Muscle of leg (tissue), 11 donors: Measurements from ENCODE around the gene OSBPL8. TPM values are rescaled to one million over a fixed set of nuclear protein-coding genes. Genes with fewer than 3 reads are reported as not detected.
"Not testable (repeated sequence)": the region's sequence is repeated elsewhere in the genome, so short reads cannot be mapped to it uniquely, and the experiment has no call there.

Experiments
- DNase-seq: peaks from one replicate; pipeline ENCODE4 v3.0.0; 2013
- H3K27ac ChIP-seq: one replicate; pipeline ENCODE4 v1.5.1; 2013; ENCODE audit warnings: mild to moderate bottlenecking, low read length, control low read depth
- H3K27me3 ChIP-seq: one replicate; pipeline ENCODE4 v1.6.1; 2013; ENCODE audit warnings: low read length; ENCODE audit not compliant: control insufficient read depth, insufficient read depth
- H3K36me3 ChIP-seq: one replicate; pipeline ENCODE4 v1.6.1; 2013; ENCODE audit warnings: low read length; ENCODE audit not compliant: control insufficient read depth, insufficient read depth
- H3K4me1 ChIP-seq: one replicate; pipeline ENCODE4 v1.6.1; 2013; ENCODE audit warnings: low read length; ENCODE audit not compliant: control insufficient read depth, insufficient read depth
- H3K4me3 ChIP-seq: one replicate; pipeline ENCODE4 v1.5.1; 2013; ENCODE audit warnings: low read length, control low read depth
- H3K9me3 ChIP-seq: replicated peaks from 2 replicates; pipeline ENCODE4 v1.6.1; 2013; ENCODE audit warnings: low read depth, low read length; ENCODE audit not compliant: control insufficient read depth
- WGBS: methylation state at CpG from one replicate; pipeline ENCODE4 v1.1.5; 2013; ENCODE audit warnings: missing lambda C conversion rate; ENCODE audit not compliant: insufficient coverage; 5-methylcytosine and 5-hydroxymethylcytosine counted together
- polyA plus RNA-seq, 8 donors: library from polyadenylated mRNA; unstranded; fragments of 120-200 nt; gene quantifications; one replicate each; pipeline versions ENCODE4 v1.2.1 to v1.2.3, GENCODE V29; 2013; ENCODE audit warnings: inconsistent platforms in 1 of 8, low replicate concordance in 1 of 8; ENCODE audit not compliant: insufficient read length in 8 of 8, insufficient read depth in 1 of 8
- total RNA-seq: library from RNA; stranded (reverse); fragments of 120-200 nt; gene quantifications from one replicate; pipeline ENCODE4 v1.2.4, GENCODE V29; 2013

The OSBPL8 gene
- total and polyA plus RNA-seq, 9 donors, result 14.5 to 36.4 (median 26.2) TPM

DNA sequence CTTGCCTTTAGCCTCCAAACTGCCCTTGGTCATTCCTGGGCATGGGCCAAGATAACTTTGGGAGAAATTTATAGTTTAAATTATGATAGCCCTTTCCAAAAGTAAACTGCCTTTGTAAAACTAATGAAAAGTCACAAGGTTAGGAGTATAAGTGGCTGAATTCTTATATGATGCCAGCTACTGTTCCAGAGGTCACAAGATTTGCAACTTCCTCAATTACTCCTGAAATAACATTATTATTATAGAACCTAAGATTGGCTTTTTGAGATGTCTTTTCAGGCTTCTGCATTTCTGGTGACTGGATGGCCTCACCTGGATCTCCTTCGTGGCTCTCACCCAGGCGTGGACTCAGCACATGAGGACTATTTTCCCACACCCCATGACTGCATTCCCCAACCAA is 55.0 kb downstream of the OSBPL8 start:
- 100% methylated on average over 2 of the region's 2 CpGs for WGBS
- Histone ChIP-seq H3K36me3 (no peaks in the 10 kb centered on the region), H3K27ac (no peak overlapping the region), H3K4me1 (no peaks in the 10 kb centered on the region), H3K4me3 (no peak overlapping the region), H3K9me3 (peaks cover 3% of the 10 kb centered on the region), H3K27me3 (no peaks in the 10 kb centered on the region)
- DNase-seq, result no peak

DNA sequence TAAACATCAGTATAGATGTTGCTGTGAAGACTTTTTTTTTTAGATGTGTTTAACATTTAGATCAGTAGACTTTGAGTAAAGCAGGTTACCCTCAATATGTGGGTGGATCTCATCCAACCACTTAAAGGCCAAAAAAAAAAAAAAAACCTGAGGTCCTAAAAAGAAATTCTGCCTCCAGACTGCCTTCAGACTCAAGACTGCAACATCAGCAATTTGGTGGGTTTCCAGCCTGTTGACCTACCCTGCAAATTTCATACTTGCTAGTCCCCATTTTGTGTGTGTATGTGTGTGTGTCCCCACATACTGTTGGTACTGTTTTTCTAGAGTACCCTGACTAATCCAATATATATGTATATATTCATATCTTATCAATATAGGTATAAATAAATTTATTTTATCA is 55.6 kb downstream of the OSBPL8 start:
- no peak for DNase-seq
- Histone ChIP-seq H3K4me3 (no peak overlapping the region), H3K4me1 (no peaks in the 10 kb centered on the region), H3K27me3 (no peaks in the 10 kb centered on the region), H3K27ac (no peak overlapping the region), H3K9me3 (peaks cover 3% of the 10 kb centered on the region), H3K36me3 (no peaks in the 10 kb centered on the region)

DNA sequence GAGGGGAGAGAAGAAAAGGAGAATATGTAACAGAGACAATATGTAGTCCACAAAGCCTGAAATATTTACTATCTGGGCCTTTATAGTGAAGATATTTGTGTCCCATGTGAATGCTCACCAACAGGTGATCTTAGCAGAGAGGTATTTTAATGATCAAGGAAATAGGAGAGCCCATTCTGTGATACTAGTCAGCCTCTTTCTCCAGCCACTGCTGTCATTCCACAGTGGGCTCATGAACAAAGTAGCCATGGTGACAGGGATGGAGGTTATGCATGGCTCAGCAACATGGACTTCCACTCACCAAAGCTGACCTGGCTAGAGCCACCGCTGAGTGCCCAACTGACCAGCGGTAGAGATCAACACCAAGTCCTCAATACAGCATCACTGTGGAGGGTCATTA is 58.2 kb downstream of the OSBPL8 start:
- Histone ChIP-seq H3K9me3 (peaks cover 3% of the 10 kb centered on the region), H3K4me1 (no peaks in the 10 kb centered on the region), H3K36me3 (no peaks in the 10 kb centered on the region), H3K4me3 (no peak overlapping the region), H3K27ac (no peak overlapping the region), H3K27me3 (no peaks in the 10 kb centered on the region)
- WGBS, result 93% methylated on average over 2 of the region's 2 CpGs
- no peak for DNase-seq

DNA sequence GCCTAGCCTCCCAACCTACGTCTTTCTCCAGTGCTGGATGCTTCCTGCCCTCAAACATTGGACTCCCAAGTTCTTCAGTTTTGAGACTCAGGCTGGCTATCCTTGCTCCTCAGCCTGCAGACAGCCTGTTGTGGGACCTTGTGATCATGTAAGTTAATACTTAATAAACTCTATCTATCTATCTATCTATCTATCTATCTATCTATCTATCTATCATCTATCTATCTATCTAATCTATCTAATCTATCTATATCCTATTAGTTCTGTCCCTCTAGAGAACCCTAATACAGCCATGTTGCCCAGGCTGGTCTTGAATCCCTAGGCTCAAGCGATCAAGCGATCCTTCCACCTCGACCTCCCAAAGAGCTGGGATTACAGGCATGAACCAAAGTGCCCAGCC is 60.4 kb downstream of the OSBPL8 start:
- not testable (repeated sequence) for H3K36me3 ChIP-seq, H3K4me3 ChIP-seq, H3K9me3 ChIP-seq, H3K27ac ChIP-seq, H3K4me1 ChIP-seq, H3K27me3 ChIP-seq, DNase-seq
- WGBS, result 100% methylated on average over 3 of the region's 4 CpGs

DNA sequence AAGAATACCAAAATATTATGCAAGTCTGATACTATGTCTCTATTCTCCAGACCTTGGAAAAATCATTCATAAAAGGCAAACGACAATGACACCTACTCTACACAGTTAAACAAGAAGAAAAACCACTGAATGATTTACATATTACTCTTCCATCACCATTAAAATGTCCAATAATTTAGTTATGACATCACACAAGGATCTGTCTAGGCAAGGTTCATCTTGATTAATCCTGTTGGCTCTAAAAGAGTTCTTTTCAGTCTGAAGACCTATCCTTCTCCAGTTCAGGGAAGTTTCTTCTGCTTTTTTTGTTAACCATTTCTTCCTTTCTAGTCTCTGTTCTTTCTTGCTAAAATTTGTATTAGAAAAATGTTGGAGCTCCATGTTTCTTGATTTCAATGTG is 64.0 kb downstream of the OSBPL8 start:
- DNase-seq, result no peak
- no CpG with 5 or more reads among the region's 1 CpG for WGBS
- Histone ChIP-seq H3K9me3 (peaks cover 12% of the 10 kb centered on the region), H3K27ac (no peak overlapping the region), H3K4me1 (no peaks in the 10 kb centered on the region), H3K27me3 (no peaks in the 10 kb centered on the region), H3K4me3 (no peak overlapping the region), H3K36me3 (peaks cover 5% of the 10 kb centered on the region)

DNA sequence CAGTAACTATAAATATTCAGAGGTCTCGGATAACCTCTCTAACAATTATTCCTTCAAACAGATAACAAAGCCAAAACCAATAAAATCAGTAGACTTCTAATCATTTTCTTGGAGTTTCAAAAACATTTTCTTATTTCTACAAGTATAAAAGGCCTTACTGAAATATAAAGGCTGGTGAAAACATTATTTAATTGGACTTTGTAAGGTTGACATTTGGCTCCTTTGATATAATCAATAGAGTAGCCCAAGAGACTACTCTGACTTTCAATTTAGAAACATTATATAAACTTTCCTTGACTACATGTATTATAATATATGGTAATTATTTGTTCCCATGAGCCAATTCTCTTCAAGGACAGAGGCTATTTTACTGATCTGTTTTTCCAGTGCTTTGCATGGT is 68.3 kb downstream of the OSBPL8 start:
- H3K27ac ChIP-seq, result no peak overlapping the region
- no peak for DNase-seq
- H3K4me1 ChIP-seq, result no peaks in the 10 kb centered on the region
- peaks cover 17% of the 10 kb centered on the region for H3K9me3 ChIP-seq
- H3K27me3 ChIP-seq, result no peaks in the 10 kb centered on the region
- H3K36me3 ChIP-seq, result peaks cover 8% of the 10 kb centered on the region
- no peak overlapping the region for H3K4me3 ChIP-seq
- WGBS, result no CpG with 5 or more reads among the region's 1 CpG

DNA sequence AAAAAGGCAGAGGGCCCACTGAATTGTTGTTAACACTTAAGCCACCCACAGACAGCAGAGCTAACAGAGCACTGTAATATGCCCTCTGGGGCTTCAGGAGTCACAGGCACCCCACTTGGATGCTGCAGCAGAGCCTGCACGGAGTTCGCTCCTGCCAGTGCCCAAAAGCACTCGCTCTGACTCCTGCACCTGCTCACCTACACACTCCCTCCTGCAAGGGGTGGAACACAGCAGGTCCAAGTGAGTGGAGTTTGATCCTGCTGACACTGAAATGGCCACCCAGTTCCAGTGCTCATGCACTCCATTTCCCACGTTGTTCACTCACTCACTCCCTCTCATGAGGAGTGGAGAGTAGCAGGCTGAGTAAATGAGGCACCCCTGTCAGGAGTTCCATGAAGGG is 68.8 kb downstream of the OSBPL8 start:
- peaks cover 17% of the 10 kb centered on the region for H3K9me3 ChIP-seq
- no peaks in the 10 kb centered on the region for H3K27me3 ChIP-seq
- WGBS, result 100% methylated on average over 2 of the region's 4 CpGs
- peaks cover 8% of the 10 kb centered on the region for H3K36me3 ChIP-seq
- no peak for DNase-seq
- no peaks in the 10 kb centered on the region for H3K4me1 ChIP-seq
- H3K27ac ChIP-seq, result no peak overlapping the region
- no peak overlapping the region for H3K4me3 ChIP-seq

DNA sequence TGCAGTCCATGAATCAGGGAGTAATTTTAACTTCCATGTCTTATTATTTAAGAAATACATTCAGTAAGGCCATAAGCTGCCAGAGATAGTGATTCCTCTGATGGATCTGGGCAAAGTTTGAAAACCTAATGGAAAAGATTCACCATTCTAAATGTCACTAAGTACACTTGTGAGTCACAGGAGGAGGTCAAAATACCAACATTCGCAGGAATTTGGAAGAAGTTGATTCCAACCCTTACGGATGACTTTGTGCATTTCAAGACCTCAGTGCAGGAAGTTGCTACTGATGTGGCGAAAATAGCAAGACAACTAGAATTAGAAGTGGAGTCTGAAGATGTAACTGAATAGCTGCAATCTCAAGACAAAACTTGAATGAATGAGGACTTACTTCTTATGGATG is 69.8 kb downstream of the OSBPL8 start:
- Histone ChIP-seq H3K4me1 (no peaks in the 10 kb centered on the region), H3K4me3 (no peak overlapping the region), H3K27ac (no peak overlapping the region), H3K9me3 (peaks cover 17% of the 10 kb centered on the region), H3K36me3 (peaks cover 8% of the 10 kb centered on the region), H3K27me3 (no peaks in the 10 kb centered on the region)
- DNase-seq, result no peak
- 97% methylated on average over 3 of the region's 3 CpGs for WGBS

DNA sequence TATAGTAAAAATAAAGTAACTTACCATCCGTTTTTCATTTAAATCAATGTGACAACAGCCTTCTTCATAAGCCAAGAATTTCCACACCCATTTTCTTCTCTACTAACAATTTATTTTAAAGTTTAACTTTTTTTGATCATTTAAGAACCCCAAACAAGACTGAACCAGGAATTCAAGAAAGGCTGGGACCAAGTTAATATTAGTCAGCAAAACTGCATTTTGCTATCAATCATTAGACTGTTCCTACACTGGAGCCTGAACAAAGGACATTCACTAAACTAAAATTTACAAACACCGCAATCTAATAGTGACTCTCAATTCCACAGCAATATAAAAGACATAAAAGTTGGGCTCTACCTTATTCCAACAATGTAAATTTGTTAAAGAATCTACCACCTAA is 73.6 kb downstream of the OSBPL8 start:
- Histone ChIP-seq H3K27me3 (no peaks in the 10 kb centered on the region), H3K4me3 (no peak overlapping the region), H3K36me3 (peaks cover 8% of the 10 kb centered on the region), H3K27ac (no peak overlapping the region), H3K9me3 (peaks cover 6% of the 10 kb centered on the region), H3K4me1 (no peaks in the 10 kb centered on the region)
- DNase-seq, result no peak
- WGBS, result 67% methylated on average over 1 of the region's 2 CpGs

DNA sequence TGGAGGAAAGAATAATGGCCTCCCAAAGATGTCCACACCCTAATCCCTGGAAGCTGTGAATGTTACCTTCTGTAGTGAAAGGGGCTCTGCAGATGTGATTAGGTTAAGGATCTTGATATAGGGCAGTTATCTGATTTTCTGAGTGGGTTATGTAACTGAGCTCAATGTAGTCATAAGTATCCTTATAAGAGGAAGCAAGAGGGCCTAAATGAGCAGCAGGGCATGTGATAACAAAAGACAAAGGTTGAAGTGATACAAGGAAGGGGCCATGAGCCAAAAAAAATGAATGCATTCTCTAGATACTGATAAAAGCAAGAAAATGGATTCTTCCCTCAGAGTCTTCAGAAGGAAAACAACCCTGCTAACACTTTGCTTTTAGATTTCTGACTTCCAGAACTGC is 78.8 kb downstream of the OSBPL8 start:
- no peaks in the 10 kb centered on the region for H3K4me1 ChIP-seq
- H3K9me3 ChIP-seq, result no peaks in the 10 kb centered on the region
- no peaks in the 10 kb centered on the region for H3K27me3 ChIP-seq
- no peaks in the 10 kb centered on the region for H3K36me3 ChIP-seq
- no peak overlapping the region for H3K4me3 ChIP-seq
- H3K27ac ChIP-seq, result no peak overlapping the region
- no peak for DNase-seq

DNA sequence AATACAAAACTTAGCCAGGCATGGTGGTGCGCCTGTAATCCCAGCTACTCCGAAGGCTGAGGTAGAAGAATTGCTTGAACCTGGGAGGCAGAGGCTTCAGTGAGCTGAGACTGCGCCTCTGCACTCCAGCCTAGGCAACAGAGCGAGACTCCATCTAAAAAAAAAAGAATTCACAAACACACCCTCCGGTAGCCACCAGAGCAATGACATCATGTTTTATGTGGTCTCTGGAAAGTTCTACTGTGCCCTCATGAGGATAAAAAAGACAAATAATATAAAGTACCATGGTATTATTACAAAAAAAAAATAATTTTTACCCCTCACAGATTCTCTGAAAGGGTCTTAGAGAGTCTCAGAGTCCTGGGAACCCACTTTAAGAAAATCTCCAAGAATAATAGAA is 81.5 kb downstream of the OSBPL8 start:
- Histone ChIP-seq H3K9me3 (no peaks in the 10 kb centered on the region), H3K4me3 (no peak overlapping the region), H3K4me1 (no peaks in the 10 kb centered on the region), H3K27me3 (no peaks in the 10 kb centered on the region), H3K27ac (no peak overlapping the region), H3K36me3 (no peaks in the 10 kb centered on the region)
- no CpG with 5 or more reads among the region's 5 CpGs for WGBS
- no peak for DNase-seq
